ENCODE results near the gene PDIA6.
"Not testable (repeated sequence)": the region's sequence is repeated elsewhere in the genome, so short reads cannot be mapped to it uniquely, and the experiment has no call there.

Gene PDIA6

DNA sequence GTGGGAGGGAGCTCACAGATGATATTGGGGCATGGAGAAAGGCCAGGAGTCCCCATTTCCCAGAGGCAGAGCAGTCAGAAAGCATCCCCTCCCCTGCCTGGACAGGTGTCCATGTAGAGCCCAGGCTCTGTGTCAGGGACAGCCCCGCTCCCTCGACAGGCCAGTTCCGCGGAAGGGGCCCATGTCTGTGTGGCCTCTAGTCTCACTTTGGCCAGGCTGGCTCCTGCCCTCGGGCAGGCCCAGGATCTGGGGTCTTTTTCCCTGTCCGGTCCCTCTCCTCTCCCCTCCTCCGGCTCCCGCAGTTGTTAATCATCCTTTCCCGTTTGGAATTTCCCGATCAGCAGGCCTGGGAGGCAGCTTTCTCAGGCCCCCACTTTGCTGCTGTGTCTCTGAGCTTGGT, 20.4 kb upstream of the PDIA6 start:
- no peak for DNase-seq (ENCODE audit: low read depth in 2 of 2)

DNA sequence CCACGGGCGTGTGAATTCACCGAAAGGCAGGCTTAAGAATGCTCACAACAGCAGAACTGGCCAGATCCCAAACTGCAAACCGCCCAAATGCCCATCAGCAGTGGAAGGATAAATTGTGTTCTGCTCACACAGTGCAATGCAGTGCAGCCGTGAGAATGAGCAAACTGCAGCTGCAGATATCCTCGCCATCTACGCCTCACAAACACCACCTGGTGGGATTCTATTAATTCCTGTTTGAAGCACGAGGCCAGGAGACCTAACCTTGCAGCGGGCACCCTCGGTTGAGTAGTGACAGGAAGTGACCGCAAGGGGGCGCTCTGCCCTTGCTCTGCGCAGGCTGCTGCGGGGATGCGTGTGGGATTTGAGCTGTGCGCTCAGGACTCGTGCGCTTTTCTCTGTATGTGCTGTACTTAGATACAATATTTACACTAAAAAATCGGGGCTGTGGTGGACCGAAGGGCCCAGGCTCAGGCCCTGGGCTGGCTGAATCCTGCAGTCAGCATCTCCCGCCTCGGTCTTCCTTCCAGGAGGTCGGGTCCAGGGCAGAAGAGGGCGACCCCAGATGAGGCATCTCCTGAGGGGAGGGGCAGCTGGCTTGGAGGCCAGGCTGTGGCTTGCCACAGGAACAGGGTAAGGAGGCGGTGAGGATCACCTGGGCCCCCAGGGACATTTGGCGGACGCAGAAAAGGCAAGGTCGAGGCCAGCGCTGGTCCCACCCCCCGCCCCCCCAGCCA, 19.8 kb upstream of the PDIA6 start:
- peak; percentile 68 to 80 for DNase-seq (ENCODE audit: low read depth in 2 of 2)

- no peak for DNase-seq (ENCODE audit: low read depth in 2 of 2)
Observed at GRCh38 chr2:10831400-10831985, 18.9 kb upstream of the PDIA6 start.

- DNase-seq (ENCODE audit: low read depth in 2 of 2): no peak
Observed at GRCh38 chr2:10830641-10831399, 18.2 kb upstream of the PDIA6 start.

DNA sequence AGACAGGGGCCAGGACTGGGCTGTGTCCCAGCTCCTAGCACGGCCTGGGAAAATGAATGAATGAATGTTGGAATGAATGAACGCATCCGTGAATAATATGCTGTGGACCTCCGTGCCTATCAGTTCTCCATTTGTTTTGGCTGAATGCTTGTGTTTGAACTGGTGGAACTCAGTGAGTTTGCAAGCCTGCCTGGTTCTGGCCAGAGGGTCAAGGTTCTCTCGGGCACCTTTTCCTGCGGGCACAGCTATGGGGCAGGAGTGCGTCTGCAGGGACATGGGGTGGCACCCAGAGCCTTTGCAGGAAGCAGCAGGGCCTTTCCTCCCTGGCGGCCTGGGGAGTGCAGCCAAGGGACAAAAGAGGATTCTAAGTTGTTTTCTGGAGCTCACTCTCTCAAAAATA, 17.6 kb upstream of the PDIA6 start:
- no peak for DNase-seq (ENCODE audit: low read depth in 2 of 2)

DNA sequence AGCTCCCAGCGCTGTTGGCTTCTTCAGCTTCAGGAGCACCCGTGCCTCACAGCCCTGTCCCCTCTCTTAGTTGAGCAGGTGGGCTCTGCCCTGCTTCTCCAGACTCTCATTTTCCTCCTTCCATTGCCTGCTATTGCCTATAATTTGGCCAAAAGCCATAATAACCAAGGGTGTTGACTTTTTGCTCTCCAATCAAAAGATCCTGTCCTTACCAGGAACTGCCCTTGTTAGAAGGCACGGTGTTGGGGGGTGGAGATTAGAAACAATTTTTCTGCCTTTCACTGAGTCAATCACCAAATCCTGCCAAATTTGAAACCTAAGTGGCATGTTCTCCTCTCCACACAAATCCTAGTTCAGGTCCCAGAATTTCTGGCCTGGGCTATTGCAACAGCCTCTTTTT, 16.7 kb upstream of the PDIA6 start:
- no peak for DNase-seq (ENCODE audit: low read depth in 2 of 2)

DNA sequence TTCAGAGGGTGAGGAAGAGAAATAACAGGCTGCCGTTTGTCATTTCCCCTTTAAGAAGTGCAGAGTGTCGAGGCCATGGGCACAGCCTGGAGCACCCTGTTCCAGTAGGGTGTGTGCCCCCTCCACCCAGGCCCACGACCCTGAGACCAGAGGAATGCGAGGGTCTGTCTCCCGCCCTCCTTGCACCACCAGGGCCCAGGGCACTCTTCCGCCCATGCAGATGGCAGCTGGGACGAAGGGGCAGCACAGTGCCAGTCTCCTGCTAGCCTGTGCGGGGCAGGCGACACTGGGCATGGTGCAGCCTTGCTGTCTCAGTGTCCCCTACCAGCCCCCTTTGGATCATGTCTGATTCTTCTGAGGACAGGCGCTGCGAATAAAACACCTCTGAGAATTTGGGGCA, 15.8 kb upstream of the PDIA6 start:
- DNase-seq (ENCODE audit: low read depth in 2 of 2): no peak

DNA sequence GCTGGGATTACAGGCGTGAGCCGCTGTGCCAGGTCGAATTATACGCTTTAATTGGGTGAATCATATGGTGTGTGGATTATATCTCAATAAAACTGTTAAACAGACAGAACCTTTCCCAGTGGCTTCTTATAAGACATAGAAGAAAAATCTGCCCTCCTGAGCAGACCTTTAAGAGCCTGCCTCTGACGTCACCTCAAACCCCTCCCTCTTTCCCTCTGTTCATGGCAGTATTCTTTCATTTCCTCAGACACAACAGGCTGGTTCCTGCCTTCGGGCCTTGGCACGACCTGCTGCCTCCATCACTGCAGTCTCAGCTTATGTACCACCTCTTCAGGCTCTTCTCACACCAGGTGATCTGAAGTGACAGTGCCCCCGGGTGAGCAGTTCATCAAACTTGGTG, 14.0 kb upstream of the PDIA6 start:
- no peak for DNase-seq (ENCODE audit: low read depth in 2 of 2)

DNA sequence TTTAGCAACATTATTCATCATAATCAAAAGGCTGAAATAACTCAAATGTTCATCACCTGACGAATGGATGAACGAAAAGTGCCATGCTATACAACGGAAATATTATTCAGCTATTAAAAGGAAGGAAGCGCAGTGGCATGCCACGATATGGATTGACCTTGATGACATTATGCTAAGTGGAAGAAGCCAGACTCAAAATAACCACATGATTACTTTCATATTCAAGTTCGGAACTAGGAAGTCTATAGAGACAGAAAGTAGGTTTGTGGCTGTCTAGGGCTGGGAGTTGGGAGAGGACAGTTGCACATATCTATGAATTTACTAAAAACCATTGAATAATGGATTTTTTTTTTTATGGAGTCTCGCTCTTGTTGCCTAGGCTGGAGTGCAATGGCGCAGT, 13.4 kb upstream of the PDIA6 start:
- no peak for DNase-seq (ENCODE audit: low read depth in 2 of 2)

DNA sequence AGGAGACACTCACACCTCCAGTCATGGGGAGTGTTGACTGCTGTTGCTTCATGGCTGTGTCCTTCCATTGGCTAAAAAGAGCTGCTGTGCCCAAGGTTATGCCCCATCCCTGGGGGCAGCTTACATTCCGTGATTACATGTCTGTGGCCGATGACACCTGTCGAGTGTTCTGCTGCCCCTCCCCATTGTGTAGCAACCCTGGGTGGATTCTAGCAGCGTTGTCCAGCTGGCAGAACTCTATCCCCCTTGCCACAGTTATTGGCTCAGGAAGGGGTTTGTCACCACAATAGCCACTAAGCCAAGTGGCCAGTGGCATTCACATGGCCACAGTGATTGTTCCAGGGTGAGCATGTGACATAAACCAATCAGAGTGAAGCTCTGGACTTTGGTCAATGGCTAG, 11.6 kb upstream of the PDIA6 start:
- no peak for DNase-seq (ENCODE audit: low read depth in 2 of 2)

GRCh38 chr2:10820978-10821695, 8.6 kb upstream of the PDIA6 start:
- DNase-seq (ENCODE audit: low read depth in 2 of 2): no peak

- no peak for DNase-seq (ENCODE audit: low read depth in 2 of 2)
Observed at GRCh38 chr2:10820562-10820961, 8.0 kb upstream of the PDIA6 start.

GRCh38 chr2:10819714-10820314, 7.2 kb upstream of the PDIA6 start:
- DNase-seq (ENCODE audit: low read depth in 2 of 2): no peak

DNA sequence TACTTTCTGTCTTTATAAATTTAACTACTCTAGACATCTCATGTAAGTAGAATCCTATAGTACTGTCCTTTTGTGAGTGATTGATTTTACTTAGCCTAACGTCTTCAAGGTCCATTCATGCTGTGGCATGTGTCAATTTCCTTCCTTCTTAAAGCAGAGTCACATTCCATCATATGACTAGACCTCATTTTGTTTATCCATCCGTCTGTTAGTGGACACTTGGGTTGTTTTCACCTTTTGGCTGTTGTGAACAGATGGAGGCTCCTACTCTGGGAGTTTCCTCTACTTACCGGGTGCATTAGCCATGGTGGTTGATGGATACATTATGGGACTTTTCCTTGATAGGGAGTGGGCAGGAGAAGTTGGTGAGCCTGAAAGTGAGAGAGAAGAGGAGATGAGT, 6.4 kb upstream of the PDIA6 start:
- no peak for DNase-seq (ENCODE audit: low read depth in 2 of 2)

DNA sequence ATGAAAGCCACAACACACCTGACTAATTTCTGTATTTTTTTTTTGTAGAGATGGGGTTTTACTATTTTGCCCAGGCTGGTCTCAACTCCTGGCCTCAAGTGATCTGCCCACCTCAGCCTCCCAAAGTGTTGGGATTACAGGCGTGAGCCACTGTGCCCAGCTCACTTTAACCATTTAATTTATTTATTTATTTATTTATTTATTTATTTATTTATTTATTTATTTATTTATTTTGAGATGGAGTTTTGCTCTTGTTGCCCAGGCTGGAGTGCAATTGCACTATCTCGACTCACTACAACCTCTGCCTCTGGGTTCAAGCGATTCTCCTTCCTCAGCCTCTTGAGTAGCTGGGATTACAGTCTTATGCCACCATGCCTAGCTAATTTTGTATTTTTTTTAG, 5.7 kb upstream of the PDIA6 start:
- not testable (repeated sequence) for DNase-seq (ENCODE audit: low read depth in 2 of 2)

- DNase-seq (ENCODE audit: low read depth in 2 of 2): no peak
Observed at GRCh38 chr2:10817413-10817812, 4.8 kb upstream of the PDIA6 start.

DNA sequence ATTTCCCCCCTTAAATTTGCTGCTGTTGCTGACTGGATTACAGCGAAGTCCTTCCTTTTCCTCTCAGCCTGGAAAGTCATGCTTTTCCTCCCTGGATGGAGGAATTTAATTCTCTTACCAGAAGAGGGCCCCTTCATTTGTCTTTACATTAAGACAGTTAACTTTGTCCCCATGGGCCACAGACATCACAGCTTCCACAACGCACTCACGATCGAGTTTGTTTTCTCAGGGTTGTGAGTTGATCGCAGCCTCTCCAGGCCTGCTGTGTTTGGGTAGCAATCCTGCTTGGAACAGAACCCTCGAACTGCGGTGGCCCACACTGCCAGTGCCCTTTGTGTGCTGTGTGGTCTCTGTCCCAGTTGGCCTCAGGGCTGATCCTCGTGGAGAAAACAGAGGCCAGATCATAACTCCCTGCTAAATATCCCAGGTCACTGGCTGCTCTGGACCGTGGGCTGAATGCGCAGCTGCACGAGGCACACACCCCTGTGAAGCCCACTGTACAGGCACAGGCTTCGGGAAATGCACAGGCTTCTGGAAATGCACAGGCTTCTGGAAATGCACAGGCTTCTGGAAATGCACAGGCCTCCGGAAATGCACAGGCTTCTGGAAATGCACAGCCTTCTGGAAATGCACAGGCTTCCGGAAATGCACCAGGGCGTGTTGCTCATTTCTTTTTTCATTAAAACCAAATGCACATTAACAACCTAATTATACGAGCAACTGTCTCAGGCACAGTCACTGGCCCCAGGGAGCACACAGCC, 2.2 kb upstream of the PDIA6 start:
- DNase-seq (ENCODE audit: low read depth in 2 of 2): no peak

GRCh38 chr2:10814142-10814541, 1.6 kb upstream of the PDIA6 start:
- no peak for DNase-seq (ENCODE audit: low read depth in 2 of 2)

- not testable (repeated sequence) for DNase-seq (ENCODE audit: low read depth in 2 of 2)
Observed at GRCh38 chr2:10813163-10814138, 866 bp upstream of the PDIA6 start.

DNA sequence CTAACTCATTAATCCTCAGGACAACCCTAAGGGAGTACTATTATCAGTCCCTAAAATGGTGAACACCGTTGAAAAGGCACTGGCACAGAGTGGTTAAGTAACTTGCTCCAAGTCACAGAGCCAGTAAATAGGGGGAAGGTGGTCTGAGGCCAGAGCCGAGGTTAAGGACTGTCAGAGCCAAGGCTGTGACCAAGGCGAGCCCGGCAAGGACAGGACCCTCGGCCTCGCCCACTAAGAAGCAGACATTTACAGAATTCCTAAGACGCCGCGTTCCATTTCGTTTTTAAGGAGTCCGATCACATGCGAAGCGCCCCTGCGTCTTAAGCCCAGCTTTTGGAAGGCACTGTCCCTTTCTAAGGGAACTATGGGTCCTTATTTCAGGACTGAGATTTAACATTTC, 1.1 kb downstream of the PDIA6 start:
- no peak for DNase-seq (ENCODE audit: low read depth in 2 of 2)
